Stimulated activated naive CD4-positive, alpha-beta T cell (primary cell): Measurements from ENCODE around the gene CDH20.
A peak's percentile ranks its signal among the peaks of the same experiment; 100 is the strongest.

Source experiments
- DNase-seq, 6 experiments: peaks; one replicate each; lab custom pipeline; 2025; lab: John Stamatoyannopoulos, UW

The CDH20 gene

DNA sequence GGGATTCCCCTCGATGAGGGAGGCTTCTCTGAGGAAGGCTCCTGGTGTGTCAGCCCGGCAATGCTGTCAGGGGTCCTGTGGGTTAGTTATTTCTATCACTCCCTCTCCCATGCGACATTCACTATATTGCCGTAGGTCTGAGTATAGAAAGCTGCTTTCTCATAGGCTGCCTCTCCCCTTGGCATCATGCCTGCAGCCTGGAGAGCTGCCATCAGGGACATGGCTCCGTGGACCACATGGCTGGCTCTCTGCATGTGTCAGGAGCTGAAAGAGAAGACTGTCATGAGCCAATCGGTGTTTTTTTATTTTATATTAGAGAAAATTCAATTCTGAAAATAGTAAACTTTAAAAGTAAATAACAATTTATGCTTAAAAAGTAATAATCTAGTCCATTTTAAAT, 198.0 kb downstream of the CDH20 start:
- DNase-seq, result no peak

DNA sequence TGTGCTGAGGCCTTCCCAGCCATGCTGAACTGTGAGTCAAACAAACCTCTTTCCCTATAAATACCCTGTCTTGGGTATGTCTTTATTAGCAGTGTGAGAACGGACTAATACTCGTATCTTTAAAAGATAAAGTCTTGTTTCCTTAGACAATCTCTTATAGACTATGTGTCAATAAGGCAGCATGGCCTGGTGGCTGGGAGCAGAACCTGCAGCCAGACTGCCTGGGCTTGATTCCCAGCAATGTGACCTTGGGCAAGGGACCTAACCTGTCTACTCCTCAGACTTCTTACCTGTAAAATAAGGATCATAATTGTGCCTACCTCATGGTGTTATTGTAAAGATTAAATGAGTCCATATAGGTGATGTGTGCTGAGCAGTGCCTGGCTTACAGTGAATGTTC, 198.7 kb downstream of the CDH20 start:
- DNase-seq, result no peak

DNA sequence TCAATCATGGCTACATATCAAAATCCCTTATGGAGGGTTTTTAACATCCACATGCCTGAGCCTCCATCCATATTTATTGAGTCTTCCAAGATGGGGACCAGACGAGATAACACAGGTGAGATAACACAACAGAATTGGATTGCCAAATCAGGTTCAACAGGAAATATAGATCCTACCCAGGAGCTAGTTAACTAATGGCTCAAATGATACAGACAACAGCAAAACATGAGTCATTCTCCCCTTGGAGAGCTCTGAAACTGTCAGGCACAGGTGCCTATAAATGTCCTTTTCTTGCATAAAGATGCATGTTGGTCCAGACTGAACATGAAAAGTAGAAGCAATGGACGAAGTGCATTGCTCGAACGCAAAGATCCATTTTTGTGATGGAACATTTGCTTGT, 202.2 kb downstream of the CDH20 start:
- DNase-seq, result no peak

DNA sequence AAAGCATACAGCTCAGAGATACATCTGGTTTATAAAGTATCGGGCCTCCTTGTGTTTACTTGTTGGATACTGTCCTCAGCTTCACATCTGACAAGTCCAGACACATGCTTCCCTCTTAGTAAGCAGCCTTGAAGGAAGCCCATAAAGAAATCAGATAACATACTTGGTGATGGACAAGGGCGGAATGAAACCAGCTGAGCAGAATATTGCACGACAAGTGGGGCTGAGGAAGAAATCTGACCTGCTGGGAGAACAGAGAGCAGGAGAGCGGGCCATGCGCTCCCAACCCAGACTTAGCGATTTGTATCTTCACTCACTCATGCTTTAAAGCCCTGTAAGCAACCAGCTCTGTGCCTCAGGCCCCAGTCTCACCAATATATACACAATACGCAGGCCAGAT, 208.4 kb downstream of the CDH20 start:
- no peak for DNase-seq

DNA sequence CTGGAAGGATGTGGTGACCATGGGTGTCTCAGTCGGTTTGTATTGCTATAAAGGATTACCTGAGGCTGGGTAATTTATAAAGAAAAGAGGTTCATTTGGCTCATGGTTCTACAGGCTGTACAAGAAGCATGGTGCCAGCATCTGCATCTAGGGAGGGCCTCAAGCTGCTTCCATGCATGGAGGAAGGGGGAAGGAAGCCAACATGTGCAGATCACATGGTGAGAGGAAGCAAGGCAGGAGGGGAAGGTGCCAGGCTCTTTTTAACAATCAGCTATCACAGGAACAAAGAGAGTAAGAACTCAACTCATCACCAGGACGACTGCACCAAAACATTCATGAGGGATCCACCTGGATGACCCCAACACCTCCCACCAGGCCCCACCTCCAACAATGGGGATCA, 209.4 kb downstream of the CDH20 start:
- no peak for DNase-seq

DNA sequence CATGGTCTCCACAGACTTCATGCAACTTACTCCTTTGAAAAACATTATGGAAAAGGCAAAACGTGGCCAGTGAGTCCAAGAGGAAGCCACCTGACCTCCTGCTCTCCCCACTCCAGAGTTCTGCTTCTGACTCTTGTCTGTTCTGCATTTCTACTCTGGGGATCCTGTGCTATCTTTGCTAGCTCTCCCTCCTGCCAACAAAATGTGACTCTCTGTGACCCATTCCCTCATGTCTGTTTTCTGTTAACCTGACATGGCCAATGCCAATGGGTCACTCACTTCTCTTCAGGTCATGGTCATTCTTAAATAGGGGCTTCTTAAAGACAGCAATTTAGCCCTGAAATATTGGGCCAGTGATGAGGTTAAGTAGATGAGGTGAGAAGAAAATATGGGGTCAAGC, 210.3 kb downstream of the CDH20 start:
- no peak for DNase-seq

DNA sequence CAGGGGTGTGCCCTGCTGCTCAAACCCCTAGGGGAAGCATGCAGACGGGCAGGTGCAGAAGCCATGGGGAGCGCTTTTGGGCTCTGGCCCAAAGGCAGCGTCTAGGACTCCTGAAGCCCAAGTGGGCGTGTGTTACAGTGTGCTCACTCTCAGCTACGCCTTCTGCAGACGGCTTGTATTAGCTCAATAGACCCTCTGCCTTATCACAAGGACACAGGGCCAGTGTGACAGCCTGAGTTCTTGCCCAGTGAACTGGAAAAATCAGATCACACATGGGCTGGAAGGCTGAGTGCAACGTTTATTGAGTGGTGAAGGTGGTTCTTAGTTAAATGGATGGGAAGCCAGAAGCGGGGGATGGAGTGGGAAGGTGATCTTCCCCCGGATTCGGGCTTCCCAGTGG, 210.9 kb downstream of the CDH20 start:
- no peak for DNase-seq

DNA sequence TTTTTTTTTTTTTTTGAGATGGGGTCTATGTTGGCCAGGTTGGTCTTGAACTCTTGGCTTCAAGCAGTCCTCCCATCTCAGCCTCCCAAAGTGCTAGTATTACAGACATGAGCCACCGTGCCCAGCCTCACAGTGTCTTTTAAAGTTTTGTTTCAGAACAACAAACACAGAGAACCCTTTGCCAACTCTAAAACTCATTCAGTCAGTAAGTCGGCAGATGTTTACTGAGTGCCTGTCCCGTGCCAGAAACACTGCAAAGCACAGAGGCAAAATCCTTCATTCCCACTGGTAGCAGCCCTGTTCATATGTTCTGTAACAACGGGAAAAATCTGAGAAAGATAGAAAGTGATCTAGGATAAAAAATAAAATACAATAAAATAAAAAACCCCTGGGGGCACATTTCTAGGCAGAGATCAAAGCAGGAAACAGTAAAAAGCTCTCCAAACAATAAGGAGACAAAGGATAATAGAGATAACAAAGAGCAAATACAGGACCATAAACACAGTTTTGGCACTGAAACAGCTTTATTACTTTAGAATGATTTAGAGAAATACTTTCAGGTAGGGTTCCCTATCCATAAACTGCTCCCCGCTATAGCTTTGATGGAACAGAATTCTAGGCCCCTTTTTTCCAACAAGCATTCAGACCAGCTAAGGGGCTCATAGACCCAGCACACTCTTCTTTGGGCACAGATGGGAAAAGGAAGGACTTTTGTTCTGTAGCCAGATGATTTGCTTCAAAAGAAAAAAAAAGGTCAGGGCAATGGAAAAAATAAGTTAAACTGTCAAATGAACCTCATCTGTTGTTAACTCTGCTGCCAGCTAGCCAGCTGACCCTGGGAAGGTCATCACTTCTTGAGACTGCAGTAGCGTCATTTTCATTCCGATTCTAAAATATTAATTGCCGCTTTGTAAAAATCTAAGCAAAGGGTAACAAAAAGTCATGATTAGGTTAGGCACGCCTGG, 212.3 kb downstream of the CDH20 start:
- no peak for DNase-seq

DNA sequence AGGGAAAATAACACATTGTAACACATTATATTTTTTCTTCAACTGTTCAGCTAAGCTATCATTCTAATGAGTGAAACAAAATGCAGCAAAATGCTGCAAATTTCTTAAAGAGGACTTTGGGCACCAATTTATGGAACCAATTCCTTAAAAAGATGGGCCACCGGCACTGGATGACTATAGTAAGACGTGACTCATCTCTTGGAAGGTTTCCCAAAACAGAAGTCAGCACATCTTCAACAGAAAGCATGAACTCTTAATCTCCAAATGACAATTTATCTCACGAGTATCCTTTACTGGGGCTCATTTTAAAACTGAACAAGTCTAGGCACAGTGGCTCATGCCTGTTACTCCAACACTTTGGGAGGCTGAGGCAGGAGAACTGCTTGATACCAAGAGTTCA, 213.4 kb downstream of the CDH20 start:
- DNase-seq, result no peak

DNA sequence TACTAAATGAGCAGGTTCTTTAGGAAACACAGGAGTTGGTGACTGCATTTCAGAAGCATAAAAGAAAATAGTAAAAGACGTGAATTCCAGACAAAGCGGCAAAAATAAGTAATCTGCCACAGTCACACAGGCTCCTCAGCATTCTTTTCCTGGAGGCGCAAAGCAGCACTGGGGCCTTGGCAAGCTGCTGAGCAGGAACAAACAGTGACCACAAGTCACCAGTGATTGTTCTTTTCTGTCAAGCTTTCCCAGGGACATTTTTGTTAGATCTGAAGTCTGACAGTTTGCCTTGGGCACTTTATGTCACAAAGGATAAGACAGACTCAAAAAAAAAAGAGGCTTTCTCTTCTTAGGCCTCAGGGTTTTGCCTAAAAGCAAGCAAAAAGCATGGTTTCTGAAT, 216.2 kb downstream of the CDH20 start:
- DNase-seq, result no peak

DNA sequence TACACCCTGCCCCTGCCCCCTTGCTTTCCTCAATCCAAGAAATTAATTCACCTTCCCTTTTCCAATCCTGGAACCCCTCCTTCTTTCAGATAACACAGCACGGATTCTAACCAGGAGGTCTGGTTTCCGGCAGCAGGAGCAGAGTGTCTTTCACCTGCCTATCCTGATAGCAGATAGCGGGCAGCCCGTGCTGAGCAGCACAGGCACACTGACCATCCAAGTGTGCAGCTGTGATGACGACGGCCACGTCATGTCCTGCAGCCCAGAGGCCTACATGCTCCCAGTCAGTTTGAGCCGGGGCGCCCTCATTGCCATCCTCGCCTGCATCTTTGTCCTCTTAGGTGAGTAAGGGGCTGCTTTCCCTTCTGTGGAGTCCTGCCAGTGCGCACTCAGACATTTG, 216.7 kb downstream of the CDH20 start:
- DNase-seq, result no peak

DNA sequence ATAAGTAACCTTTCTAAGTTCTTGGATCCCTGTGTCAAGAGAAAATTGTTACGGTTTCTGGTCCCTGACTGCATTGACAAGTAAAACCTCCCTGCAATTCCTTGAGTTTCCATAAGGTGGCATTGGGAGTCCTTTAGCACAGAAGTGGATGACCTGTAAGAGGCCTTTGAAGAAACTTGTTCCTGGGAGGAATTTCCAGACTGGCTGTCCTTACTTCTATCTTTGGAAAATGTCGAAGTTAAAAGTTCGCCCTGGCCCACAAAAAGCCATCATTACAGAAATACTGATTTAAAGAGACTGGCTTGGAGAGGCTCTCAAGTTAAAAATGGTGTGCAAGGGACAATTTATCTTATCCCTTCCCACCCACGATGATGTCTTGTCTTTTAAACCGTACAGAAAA, 218.4 kb downstream of the CDH20 start:
- peak in 2 of 6 experiments; percentile 10 for DNase-seq

DNA sequence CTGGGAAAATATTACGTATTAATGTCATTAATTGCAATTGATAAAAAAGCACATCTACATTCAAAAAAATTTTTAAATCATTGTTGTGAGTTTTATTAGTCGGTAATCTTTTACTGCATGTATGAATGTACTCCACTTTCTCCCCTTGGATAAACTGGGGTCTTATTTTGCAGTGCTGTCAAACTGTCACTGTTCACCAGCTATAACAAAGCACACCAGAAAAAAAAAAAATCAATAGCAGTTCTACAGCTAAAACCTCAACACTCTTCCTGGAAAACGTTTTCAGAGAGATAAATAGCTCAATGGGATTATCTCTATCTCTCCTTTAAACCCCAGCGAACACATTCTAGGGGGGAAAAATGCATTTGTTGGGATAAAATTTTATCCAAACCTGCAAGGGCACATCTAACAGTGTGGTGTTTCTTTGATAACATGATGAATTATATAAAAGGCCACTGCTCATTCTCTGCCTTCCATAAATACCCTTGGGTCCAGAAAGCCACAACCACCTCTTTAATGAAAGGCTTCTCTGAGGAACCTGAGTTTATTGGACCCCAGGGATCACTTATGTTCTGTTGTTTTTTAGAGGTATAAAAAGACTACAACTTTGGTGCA, 219.9 kb downstream of the CDH20 start:
- no peak for DNase-seq

DNA sequence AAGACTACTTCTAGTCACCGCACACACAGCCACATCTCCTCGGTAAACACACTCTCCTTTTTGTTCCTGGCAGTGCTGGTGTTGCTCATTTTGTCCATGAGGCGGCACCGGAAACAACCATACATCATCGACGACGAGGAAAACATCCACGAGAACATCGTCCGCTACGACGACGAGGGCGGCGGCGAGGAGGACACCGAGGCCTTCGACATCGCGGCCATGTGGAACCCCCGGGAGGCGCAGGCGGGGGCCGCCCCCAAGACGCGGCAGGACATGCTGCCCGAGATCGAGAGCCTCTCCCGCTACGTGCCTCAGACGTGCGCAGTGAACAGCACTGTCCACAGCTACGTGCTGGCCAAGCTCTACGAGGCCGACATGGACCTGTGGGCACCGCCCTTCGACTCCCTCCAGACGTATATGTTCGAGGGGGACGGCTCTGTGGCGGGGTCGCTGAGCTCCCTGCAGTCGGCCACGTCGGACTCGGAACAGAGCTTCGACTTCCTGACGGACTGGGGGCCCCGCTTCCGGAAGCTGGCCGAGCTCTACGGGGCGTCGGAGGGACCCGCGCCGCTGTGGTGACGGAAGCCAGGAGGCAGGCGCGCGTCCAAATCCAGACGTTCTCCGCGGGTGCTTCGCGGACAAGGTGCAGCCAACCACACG, 221.0 kb downstream of the CDH20 start:
- DNase-seq, result peak in 4 of 6 experiments; percentile 3 to 56 (median 19)

DNA sequence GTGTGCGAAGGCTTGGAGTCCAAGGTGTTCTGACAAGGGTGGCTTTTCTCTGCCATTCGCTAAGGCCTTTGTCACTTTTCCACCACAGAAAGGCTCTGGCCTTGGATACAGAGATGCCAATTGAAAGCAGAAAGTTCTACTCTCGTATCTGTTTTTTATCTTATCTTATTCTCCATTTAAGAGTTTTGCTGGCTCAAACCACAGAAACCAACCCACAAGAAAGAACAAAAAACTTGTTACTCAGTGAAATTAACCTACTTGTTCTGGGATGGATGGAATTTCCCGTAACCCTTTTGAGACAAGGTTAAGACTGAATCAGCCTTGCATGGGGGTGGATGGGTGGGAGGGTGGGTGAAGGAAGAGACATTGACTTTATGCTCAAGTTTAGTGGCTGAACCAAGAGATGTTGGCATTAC, 221.7 kb downstream of the CDH20 start:
- DNase-seq, result no peak

DNA sequence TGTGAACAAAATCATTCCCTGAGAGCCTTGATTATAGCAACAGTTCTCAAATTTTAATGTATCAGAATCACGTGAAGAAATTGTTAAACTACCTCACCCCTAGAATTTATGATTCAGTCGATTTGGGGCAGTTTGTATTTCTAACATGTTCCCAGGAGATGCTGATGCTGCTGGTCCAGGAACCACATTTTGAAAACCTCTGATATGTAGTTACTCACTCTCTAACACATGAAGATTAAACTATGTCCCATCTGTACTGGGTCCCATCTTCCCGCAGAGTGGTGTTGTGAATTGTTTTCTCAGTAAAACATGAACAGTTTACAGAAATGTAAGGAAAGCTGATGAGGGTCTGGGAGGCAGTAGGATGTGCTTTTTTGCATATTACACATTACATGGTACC, 223.1 kb downstream of the CDH20 start:
- DNase-seq, result no peak

DNA sequence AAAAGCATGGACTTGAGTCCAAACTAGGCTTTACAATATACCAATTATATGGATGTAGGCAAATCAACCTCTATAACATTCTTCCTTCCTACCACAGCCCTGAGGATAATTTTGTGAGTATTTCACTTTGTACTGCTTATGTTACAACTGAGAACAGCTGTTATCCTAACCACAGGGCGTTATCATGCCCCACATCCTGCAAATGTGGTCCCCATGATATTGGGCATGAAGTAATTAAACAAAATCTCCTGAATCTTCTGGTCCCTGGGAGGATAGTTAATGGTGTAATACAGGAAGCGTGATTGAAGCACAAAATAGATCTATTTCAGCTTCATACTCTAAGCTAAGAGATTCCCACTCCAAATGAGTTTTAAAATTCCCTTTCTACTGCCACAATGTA, 223.6 kb downstream of the CDH20 start:
- no peak for DNase-seq

DNA sequence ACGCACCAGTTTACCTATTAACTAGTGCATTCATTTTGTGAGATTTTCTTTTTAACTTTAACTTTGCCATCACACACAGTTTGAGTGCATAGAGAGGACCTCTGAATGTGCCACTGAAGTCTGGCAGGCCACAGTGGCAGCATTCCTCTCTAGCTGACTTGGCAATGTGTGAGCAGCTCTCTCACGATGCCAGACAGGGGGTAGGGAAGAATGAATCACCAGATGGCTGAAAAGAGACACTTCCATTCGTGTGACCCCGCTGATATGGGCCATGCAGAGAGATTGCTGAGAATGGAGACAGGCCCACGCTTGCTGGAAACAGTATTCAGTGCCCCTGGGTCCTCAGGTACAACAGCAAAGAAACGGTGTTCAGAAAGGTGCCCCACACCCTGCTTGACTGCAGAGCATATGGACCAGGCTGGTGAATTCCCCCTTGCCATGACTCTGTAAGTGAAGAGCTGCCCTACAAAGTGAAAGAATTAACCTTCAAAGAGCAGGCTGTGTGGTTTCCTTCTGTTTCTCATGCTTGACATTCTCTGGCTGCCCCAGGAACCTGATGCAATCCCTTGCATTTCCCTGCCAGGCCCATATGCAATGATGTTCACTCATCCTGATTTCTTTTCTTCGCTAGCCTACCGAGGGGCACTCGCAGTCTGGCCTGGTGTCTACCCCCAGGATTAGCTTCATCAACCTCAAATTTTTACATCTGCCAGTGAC, 236.1 kb downstream of the CDH20 start:
- no peak for DNase-seq

DNA sequence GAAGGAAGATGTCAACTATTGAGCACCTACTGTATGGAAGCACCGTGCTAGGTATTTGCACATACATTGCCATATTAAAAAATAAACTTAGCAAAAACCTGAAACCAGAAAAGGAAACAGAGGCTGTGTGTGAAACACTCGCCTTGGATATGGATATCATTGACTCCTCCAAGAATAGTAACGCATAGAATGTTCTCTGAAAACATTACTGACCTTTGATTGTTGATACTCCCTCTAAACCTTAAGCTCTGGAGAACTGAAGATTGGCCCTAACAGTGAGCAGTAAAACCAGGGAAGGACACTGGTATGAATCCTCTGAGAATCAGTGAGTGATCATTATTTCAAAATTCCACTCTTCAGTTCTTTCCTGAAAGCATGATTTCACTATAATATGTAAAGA, 236.8 kb downstream of the CDH20 start:
- DNase-seq, result no peak

DNA sequence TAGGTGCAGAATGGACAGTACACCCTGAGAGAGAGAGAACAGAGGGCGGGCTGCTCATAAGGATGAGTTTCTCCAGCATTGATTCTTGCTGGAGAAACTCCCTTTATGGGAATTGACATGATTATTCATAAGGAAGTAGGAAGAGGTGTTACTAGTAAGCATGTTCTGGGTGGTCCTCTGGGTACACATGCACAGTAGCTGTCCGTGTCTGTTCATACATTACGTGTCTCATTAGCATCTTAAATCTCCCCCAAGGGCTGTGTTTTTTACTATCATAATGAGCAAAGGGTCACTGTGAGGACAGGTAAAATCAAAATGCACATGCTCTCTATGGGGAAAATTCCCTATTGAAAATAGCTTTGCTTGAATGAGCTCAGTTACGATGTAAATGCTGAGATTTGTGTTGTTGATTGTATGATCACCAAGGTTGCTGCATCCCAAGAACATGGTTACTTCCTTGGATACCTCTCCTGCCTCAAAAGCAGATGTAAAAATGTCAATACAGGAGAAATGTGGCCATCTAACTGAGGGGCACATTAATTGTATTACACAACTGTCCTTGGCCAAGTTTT, 238.9 kb downstream of the CDH20 start:
- DNase-seq, result no peak

DNA sequence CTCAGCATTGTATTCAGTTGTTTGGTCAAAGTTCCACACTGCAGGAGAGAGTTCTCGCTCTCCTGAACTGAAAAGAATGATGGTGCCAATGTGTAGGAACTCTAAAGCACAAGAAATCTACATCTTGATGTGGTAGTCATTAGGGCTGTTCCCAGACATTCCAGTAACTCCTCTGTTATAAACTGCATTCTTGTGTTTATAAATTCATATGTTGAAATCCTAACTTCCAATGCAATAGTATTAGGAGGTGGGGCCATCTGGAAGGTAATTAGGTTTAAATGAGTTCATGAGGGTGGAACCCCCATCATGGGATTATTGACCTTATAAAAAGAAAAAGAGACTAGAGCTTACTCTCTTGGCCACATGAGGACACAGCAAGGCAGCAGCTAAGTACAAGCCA, 239.6 kb downstream of the CDH20 start:
- no peak for DNase-seq

DNA sequence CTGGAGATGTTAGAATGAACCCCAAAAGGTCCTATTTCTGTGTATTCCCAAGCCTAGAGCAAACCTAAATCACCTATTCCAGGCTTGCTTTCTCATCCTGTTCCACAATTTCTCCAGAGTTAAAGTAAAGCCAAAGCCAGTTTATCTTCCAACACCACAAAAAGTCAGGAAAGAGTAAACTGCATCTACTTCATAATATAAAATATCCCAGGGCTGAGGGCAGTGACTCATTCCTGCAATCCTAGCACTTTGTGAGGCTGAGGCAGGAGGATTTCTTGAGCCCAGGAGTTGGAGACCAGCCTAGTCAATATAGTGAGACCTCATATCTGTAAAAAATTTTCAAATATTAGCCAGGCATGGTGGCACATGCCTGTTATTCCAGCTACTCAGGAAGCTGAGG, 241.4 kb downstream of the CDH20 start:
- DNase-seq, result no peak
